LNCaP clone FGC (cell line): ENCODE data around the gene RNF223.

Experiments used
- DNase-seq: peaks from one replicate; pipeline ENCODE4 v3.0.0-alpha.2; 2011; ENCODE audit warnings: low read depth
- H3K4me3 ChIP-seq: 2 replicates; pipeline ENCODE4 v1.5.1; 2011; ENCODE audit warnings: mild to moderate bottlenecking, low read depth, low read length, control low read depth
- TF ChIP-seq, protein P1 (sequence below): IDR thresholded peaks from 2 replicates; pipeline ENCODE4 v1.5.1; 2012; ENCODE audit warnings: mild to moderate bottlenecking; ENCODE audit not compliant: control insufficient read depth, insufficient read depth; ENCODE audit errors: extremely low read depth

The RNF223 gene

DNA sequence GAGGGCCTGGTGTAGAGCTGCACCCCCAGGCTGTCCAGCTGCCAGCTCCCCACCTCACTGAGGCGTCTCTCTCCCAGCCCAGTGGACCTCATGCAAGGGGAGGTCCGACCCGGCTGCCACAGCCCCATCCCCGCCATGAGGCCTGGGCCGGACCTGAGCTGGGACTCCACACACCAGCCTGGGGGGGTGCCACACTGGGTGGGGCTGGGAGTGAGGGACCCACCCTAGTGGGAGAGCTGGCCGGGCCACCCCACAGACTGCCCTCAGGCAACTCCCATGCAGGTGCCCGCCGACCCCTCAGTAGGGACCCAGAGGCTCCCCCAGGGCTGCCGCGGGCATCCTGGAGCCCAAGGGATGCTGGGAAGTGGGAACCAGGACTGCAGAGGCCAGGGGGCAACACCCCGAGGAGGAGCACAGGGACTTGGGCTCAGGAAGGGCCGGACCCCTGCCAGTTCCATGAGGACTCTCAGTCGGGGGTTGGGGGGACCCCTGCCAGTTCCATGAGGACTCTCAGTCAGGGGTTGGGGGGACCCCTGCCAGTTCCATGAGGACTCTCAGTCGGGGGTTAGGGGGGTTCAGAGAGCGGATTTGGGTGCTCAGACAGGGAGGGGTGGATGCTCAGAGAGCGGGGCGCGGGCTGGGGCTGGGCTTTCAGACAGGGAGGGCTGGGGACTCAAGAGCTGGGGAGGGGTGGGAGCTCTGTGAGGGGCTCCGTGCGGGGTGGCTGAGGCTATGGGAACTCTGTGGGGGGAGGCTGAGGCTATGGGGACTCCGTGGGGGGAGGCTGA, 1.2 kb upstream of the RNF223 start:
- DNase-seq = no peak
- H3K4me3 ChIP-seq = no peak overlapping the region
- TF ChIP-seq, protein P1, sequence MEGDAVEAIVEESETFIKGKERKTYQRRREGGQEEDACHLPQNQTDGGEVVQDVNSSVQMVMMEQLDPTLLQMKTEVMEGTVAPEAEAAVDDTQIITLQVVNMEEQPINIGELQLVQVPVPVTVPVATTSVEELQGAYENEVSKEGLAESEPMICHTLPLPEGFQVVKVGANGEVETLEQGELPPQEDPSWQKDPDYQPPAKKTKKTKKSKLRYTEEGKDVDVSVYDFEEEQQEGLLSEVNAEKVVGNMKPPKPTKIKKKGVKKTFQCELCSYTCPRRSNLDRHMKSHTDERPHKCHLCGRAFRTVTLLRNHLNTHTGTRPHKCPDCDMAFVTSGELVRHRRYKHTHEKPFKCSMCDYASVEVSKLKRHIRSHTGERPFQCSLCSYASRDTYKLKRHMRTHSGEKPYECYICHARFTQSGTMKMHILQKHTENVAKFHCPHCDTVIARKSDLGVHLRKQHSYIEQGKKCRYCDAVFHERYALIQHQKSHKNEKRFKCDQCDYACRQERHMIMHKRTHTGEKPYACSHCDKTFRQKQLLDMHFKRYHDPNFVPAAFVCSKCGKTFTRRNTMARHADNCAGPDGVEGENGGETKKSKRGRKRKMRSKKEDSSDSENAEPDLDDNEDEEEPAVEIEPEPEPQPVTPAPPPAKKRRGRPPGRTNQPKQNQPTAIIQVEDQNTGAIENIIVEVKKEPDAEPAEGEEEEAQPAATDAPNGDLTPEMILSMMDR = no peak

DNA sequence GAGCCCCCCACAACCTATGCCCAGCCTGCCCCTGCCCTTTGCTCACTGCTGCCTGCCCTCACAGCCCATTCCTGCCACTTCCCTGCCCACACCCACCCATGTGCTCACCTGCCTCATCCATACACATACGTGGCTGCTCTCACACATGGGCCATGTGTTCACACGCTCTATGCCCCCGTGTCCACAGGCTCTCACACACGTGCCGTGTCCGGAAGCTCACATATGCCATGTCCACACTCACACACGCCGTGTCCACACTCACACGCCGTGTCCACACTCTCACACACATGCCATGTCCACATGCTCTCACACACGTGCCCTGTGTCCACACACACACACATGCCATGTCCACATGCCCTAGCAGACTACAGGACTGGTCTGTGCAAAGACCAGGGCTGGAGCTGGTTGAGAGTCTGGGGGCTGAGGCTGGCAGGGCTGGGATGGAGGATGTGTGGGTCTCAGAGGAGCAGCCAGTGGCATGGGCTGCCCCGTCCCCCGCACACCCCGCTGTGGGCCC, 583 bp upstream of the RNF223 start:
- H3K4me3 ChIP-seq = no peak overlapping the region
- no peak for DNase-seq
- TF ChIP-seq, protein P1 = no peak

DNA sequence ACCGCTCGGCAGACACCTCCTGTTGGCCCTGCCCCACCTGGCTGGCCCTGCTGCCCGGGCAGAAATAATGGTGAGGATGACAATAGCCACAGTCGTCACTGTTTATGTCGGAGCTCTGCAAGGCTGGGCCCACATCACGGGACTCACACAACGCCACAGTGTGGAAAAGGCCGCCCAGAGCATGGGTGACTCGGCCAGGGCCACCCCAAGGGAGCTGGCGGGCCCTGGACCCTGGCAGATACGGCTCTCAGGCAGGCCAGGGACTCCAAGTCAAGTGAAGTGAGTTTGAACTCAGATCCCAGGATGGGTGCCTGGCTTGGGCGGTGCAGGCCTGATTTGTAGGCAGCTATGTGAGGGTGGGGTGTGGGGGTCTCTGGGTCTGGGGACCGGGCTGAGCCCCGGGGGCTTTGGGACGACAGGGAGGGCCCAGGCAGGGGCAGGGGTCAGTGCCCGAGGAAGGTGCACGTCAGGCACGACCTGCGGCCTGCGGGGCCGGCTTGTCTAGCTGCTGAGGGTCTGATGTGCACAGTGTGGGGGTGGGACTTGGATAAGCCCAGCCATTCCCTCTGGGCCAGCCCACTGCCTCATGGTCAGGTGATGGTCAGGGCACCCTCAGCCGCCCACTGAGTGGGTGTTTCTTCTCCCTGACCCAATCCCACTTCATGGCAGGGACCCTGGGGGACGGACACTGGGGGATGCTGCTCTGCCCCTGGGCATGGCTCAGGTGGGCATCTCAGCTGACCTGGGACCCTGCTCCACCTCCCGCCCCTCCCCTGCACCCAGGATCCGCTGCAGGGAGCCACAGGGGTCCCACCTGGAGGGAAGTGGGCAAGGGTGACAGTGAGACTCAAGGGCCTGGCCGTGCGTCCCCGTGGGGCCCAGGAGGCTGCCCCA, 1.0 kb downstream of the RNF223 start:
- H3K4me3 ChIP-seq = peak overlapping the region; percentile 58
- no peak for DNase-seq
- TF ChIP-seq, protein P1 = no peak

DNA sequence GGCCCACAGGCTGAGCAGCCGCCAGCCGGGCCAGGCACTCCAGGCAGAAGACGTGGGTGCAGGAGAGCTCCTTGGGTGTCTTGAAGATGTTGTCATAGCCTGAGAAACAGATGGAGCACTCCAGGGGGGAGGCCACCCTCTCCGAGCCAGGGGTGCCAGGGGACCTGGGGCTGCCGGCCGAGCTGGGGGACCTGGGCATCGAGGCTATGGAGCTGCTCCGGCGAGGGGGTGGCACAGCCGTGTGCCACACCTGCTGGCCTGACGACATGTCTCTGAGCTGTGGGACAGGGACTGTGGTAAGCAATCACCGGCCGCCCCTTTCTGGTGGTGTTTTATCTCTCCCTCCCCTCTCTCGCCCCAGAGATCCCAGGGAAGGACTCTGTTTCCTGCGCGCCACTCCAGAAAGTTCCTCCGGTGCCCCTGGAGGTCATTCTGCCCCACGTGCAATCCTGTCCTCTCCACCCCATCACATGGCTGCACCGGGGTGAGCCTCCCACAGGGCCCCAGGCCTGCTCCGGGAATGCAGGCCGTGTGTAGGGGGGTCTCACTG, 1.7 kb downstream of the RNF223 start:
- DNase-seq = no peak
- TF ChIP-seq, protein P1 = no peak

DNA sequence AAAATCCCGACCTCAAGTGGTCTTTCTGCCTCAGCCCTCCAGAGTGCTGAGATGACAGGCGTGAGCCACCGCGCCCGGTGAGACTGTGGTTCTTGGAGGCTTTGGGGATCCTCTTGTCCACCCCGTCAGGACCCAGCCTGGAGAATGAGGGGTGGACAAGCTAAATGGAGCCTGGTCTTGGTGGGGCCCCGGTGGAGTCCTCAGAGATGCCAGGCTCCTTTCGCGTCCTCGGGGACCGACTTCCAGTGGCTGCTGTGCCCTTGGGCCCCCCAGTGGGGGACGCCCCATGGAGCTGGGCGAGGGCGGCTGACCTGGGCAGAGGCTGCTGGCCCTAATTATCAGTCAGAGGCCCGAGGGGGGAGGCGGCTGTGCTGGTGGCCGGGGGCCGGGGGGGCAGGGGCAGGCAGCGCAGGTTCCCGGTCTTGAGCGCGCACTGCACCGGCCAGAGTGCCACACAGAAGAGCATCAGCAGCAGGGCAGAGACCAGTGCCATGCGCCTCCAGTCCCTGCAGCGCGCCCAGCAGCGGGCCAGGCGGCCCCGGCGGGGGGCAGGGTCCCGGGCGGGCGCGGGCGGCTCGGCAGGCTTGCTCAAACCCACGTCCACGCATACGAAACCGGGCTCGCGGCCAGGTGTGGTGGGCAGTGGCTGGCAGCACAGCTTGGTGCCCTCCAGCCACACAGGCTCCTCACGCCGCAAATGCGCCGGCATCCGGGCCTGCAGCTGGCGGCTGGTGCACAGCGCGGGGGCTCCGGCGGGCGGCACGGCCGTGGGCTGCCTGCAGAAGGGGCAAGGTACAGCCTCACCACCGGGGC, 2.4 kb downstream of the RNF223 start:
- TF ChIP-seq, protein P1 = no peak
- H3K4me3 ChIP-seq = no peak overlapping the region

More for the DNA sequence above, 1.7 kb downstream of the RNF223 start:
- H3K4me3 ChIP-seq = no peak overlapping the region

More for the DNA sequence above, 2.4 kb downstream of the RNF223 start:
- DNase-seq = no peak
